T-helper 2 cell treated with Interferon-gamma antibody and Interleukin-4, amounts not matched to agents 5 μg/mL and 100 μg/mL, for 36 hours (primary cell): ENCODE measurements around the gene IRAG1.

Source experiments
- DNase-seq: peaks from one replicate; pipeline ENCODE4 v3.0.0; 2021; ENCODE audit warnings: low spot score
- H3K27ac Mint-ChIP-seq: one replicate; pipeline ENCODE4 v1.8.0; 2021; ENCODE audit warnings: mild to moderate bottlenecking, mixed read lengths
- H3K27me3 Mint-ChIP-seq: one replicate; pipeline ENCODE4 v1.8.0; 2021; ENCODE audit warnings: low read depth, mixed read lengths
- H3K36me3 Mint-ChIP-seq: one replicate; pipeline ENCODE4 v1.8.0; 2021; ENCODE audit warnings: low read depth, mixed read lengths
- H3K4me1 Mint-ChIP-seq: one replicate; pipeline ENCODE4 v1.8.0; 2021; ENCODE audit warnings: low read depth, mixed read lengths
- H3K4me3 Mint-ChIP-seq: one replicate; pipeline ENCODE4 v1.8.0; 2022; ENCODE audit warnings: mild to moderate bottlenecking, moderate library complexity, mixed read lengths
- H3K9me3 Mint-ChIP-seq: one replicate; pipeline ENCODE4 v1.8.0; 2021; ENCODE audit warnings: mixed read lengths

IRAG1 gene

GRCh38 chr11:10693509-10694081 lies at the start of gene IRAG1:
Gene IRAG1, minus strand, starts transcription at chr11:10693755. Its CDS starts 153 bp downstream, at chr11:10693602.
- DNase-seq = no peak

GRCh38 chr11:10742460-10743208 lies 49.1 kb upstream of the IRAG1 start:
- Mint-ChIP-seq H3K9me3 (no peaks in the 10 kb centered on the region), H3K4me1 (peaks cover 38% of the 10 kb centered on the region), H3K27me3 (peaks cover 3% of the 10 kb centered on the region), H3K36me3 (no peaks in the 10 kb centered on the region), H3K4me3 (peak overlapping the region; percentile 82), H3K27ac (peak overlapping the region; percentile 75)
- peak; percentile 49 for DNase-seq

More at GRCh38 chr11:10693509-10694081, at the start of gene IRAG1:
- no peaks in the 10 kb centered on the region for H3K4me1 Mint-ChIP-seq
- H3K4me3 Mint-ChIP-seq = no peak within 1 kb of the TSS
- H3K27ac Mint-ChIP-seq = no peak within 1 kb of the TSS
- no peaks in the 10 kb centered on the region for H3K36me3 Mint-ChIP-seq
- peaks cover 17% of the 10 kb centered on the region for H3K27me3 Mint-ChIP-seq
- no peaks in the 10 kb centered on the region for H3K9me3 Mint-ChIP-seq

- Mint-ChIP-seq H3K36me3 (no peaks in the 10 kb centered on the region), H3K4me3 (peak overlapping the region; percentile 27), H3K27ac (no peak overlapping the region), H3K27me3 (peaks cover 17% of the 10 kb centered on the region), H3K4me1 (peaks cover 10% of the 10 kb centered on the region), H3K9me3 (no peaks in the 10 kb centered on the region)
- peak; percentile 85 for DNase-seq
Measured at GRCh38 chr11:10735481-10736475, 42.2 kb upstream of the IRAG1 start.

- Mint-ChIP-seq H3K4me3 (no peak overlapping the region), H3K36me3 (no peaks in the 10 kb centered on the region), H3K27me3 (peaks cover 19% of the 10 kb centered on the region), H3K4me1 (peaks cover 9% of the 10 kb centered on the region), H3K27ac (no peak overlapping the region), H3K9me3 (no peaks in the 10 kb centered on the region)
- no peak for DNase-seq
Measured at GRCh38 chr11:10731064-10731680, 37.6 kb upstream of the IRAG1 start.

- peaks cover 19% of the 10 kb centered on the region for H3K27me3 Mint-ChIP-seq
- no peak for DNase-seq
- no peaks in the 10 kb centered on the region for H3K9me3 Mint-ChIP-seq
- H3K4me1 Mint-ChIP-seq = peaks cover 11% of the 10 kb centered on the region
- H3K36me3 Mint-ChIP-seq = no peaks in the 10 kb centered on the region
- no peak overlapping the region for H3K4me3 Mint-ChIP-seq
- H3K27ac Mint-ChIP-seq = no peak overlapping the region
Measured at GRCh38 chr11:10730151-10730550, 36.6 kb upstream of the IRAG1 start.

GRCh38 chr11:10728789-10729472 lies 35.4 kb upstream of the IRAG1 start:
- Mint-ChIP-seq H3K27me3 (peaks cover 18% of the 10 kb centered on the region), H3K36me3 (no peaks in the 10 kb centered on the region), H3K9me3 (no peaks in the 10 kb centered on the region), H3K4me3 (no peak overlapping the region), H3K27ac (no peak overlapping the region), H3K4me1 (peaks cover 12% of the 10 kb centered on the region)
- no peak for DNase-seq

- H3K4me3 Mint-ChIP-seq = no peak overlapping the region
- peaks cover 18% of the 10 kb centered on the region for H3K27me3 Mint-ChIP-seq
- peaks cover 12% of the 10 kb centered on the region for H3K4me1 Mint-ChIP-seq
- H3K36me3 Mint-ChIP-seq = no peaks in the 10 kb centered on the region
- no peak for DNase-seq
- H3K9me3 Mint-ChIP-seq = no peaks in the 10 kb centered on the region
- no peak overlapping the region for H3K27ac Mint-ChIP-seq
Measured at GRCh38 chr11:10728154-10728553, 34.6 kb upstream of the IRAG1 start.

GRCh38 chr11:10727146-10727851 lies 33.7 kb upstream of the IRAG1 start:
- Mint-ChIP-seq H3K27me3 (peaks cover 19% of the 10 kb centered on the region), H3K4me1 (peaks cover 12% of the 10 kb centered on the region), H3K9me3 (no peaks in the 10 kb centered on the region), H3K36me3 (no peaks in the 10 kb centered on the region), H3K4me3 (no peak overlapping the region), H3K27ac (no peak overlapping the region)
- no peak for DNase-seq

GRCh38 chr11:10725907-10726253 lies 32.3 kb upstream of the IRAG1 start:
- Mint-ChIP-seq H3K27ac (no peak overlapping the region), H3K9me3 (no peaks in the 10 kb centered on the region), H3K36me3 (no peaks in the 10 kb centered on the region), H3K4me1 (peaks cover 12% of the 10 kb centered on the region), H3K4me3 (no peak overlapping the region), H3K27me3 (peaks cover 20% of the 10 kb centered on the region)
- no peak for DNase-seq

GRCh38 chr11:10725114-10725906 lies 31.8 kb upstream of the IRAG1 start:
- Mint-ChIP-seq H3K27me3 (peaks cover 18% of the 10 kb centered on the region), H3K36me3 (no peaks in the 10 kb centered on the region), H3K9me3 (no peaks in the 10 kb centered on the region), H3K4me3 (peak overlapping the region; percentile 17), H3K27ac (no peak overlapping the region), H3K4me1 (peaks cover 12% of the 10 kb centered on the region)
- peak; percentile 45 for DNase-seq

- H3K27me3 Mint-ChIP-seq = peaks cover 22% of the 10 kb centered on the region
- H3K27ac Mint-ChIP-seq = no peak overlapping the region
- peaks cover 12% of the 10 kb centered on the region for H3K4me1 Mint-ChIP-seq
- no peak overlapping the region for H3K4me3 Mint-ChIP-seq
- no peak for DNase-seq
- no peaks in the 10 kb centered on the region for H3K36me3 Mint-ChIP-seq
- H3K9me3 Mint-ChIP-seq = no peaks in the 10 kb centered on the region
Measured at GRCh38 chr11:10722307-10722706, 28.8 kb upstream of the IRAG1 start.

GRCh38 chr11:10720881-10721376 lies 27.4 kb upstream of the IRAG1 start:
- Mint-ChIP-seq H3K4me3 (no peak overlapping the region), H3K27me3 (peaks cover 23% of the 10 kb centered on the region), H3K36me3 (no peaks in the 10 kb centered on the region), H3K9me3 (no peaks in the 10 kb centered on the region), H3K27ac (no peak overlapping the region), H3K4me1 (peaks cover 9% of the 10 kb centered on the region)
- no peak for DNase-seq
